HCT116 (cell line): Measurements from ENCODE around the gene CADPS2. TPM values are rescaled to one million over a fixed set of nuclear protein-coding genes. Genes with fewer than 3 reads are reported as not detected.

ENCODE experiments used
- ATAC-seq: fragments of 200-7000 bp; cut with Tn5 transposase; 2 replicates; pipeline ENCODE4 v1.9.1; 2020; ENCODE audit warnings: mild to moderate bottlenecking, moderate library complexity
- BruUV-seq: library from RNA; stranded (reverse); fragments of 400-500 nt; replicated peaks from 2 replicates; lab custom pipeline; 2021; lab: Mats Ljungman, UMichigan
- CTCF ChIA-PET: fragments of 300-600 bp; sonication (Branson Sonifier 250); formaldehyde crosslinking; loops from one replicate; lab custom pipeline; 2021; ENCODE audit warnings: antibody characterized with exemption; lab: Charles Lee
- POLR2A ChIA-PET: fragments of 300-600, 350-600 bp; sonication (Branson Sonifier 250); formaldehyde crosslinking; loops from one replicate; lab custom pipeline; 2021; ENCODE audit warnings: antibody characterized with exemption; lab: Charles Lee
- RAD21 ChIA-PET, 2 experiments: fragments of 300-600 bp; sonication (Branson Sonifier 250); formaldehyde crosslinking; loops; one replicate each; lab custom pipeline; 2023; ENCODE audit warnings: low total read pairs in 2 of 2; ENCODE audit not compliant: uncharacterized antibody in 2 of 2, unreplicated experiment in 2 of 2, low non-redundant PET in 1 of 2; lab: Charles Lee
- DNase-seq: peaks from one replicate; pipeline ENCODE4 v3.0.0-alpha.2; 2010; ENCODE audit warnings: low read depth, low spot score
- H2AFZ ChIP-seq: fragments of 200-600 bp; shearing (Covaris generic), sonication (generic); 2 replicates; pipeline ENCODE4 v1.6.1; 2017; ENCODE audit warnings: low read depth, mixed run types, mixed read lengths, antibody characterized with exemption, low read length; ENCODE audit not compliant: poor library complexity, severe bottlenecking
- H3K27ac ChIP-seq: 2 replicates; pipeline ENCODE4 v1.5.1; 2012; ENCODE audit warnings: low read depth, low read length
- H3K27me3 ChIP-seq: fragments of 200-600 bp; sonication (generic); 2 replicates; pipeline ENCODE4 v1.6.1; 2016; ENCODE audit warnings: mixed run types, low read length, mixed read lengths; ENCODE audit not compliant: insufficient read depth
- H3K36me3 ChIP-seq, 2 experiments: fragments of 200-500 bp in 1 of 2; fragments of 200-600 bp in 1 of 2; sonication (Bioruptor generic) in 1 of 2; sonication (generic) in 1 of 2; 2 replicates each; pipeline versions ENCODE4 v1.5.1 to v1.6.1; 2014 to 2016; ENCODE audit warnings: low read length in 2 of 2, inconsistent platforms in 1 of 2, mixed read lengths in 1 of 2, mixed run types in 1 of 2; ENCODE audit not compliant: insufficient read depth in 2 of 2, control insufficient read depth in 1 of 2
- H3K4me1 ChIP-seq, 2 experiments: fragments of 200-600 bp in 1 of 2; sonication (generic) in 1 of 2; 2 replicates each; pipeline versions ENCODE4 v1.5.1 to v1.6.1; 2012 to 2017; ENCODE audit warnings: low read length in 2 of 2, inconsistent platforms in 1 of 2, mild to moderate bottlenecking in 1 of 2, mixed read lengths in 1 of 2, mixed run types in 1 of 2, moderate library complexity in 1 of 2; ENCODE audit not compliant: insufficient read depth in 2 of 2, control insufficient read depth in 1 of 2
- H3K4me2 ChIP-seq: fragments of 200-600 bp; sonication (generic); 2 replicates; pipeline ENCODE4 v1.6.1; 2017; ENCODE audit warnings: mixed run types, low read length, mixed read lengths
- H3K4me3 ChIP-seq, 2 experiments: fragments of 200-600 bp in 1 of 2; sonication (generic) in 1 of 2; replicated peaks in 1 of 2; 2 replicates each; pipeline ENCODE4 v1.5.1; 2011 to 2016; ENCODE audit warnings: low read length in 2 of 2, control low read depth in 1 of 2, low read depth in 1 of 2, mild to moderate bottlenecking in 1 of 2, mixed read lengths in 1 of 2, mixed run types in 1 of 2
- H3K79me2 ChIP-seq: fragments of 200-600 bp; sonication (generic); 2 replicates; pipeline ENCODE4 v1.6.1; 2017; ENCODE audit warnings: mild to moderate bottlenecking, mixed run types, low read length, moderate library complexity, mixed read lengths; ENCODE audit not compliant: insufficient read depth
- H3K9ac ChIP-seq: fragments of 200-600 bp; sonication (generic); 2 replicates; pipeline ENCODE4 v1.6.1; 2016; ENCODE audit warnings: low read length, mixed read lengths
- H3K9me2 ChIP-seq: fragments of 200-600 bp; sonication (generic), shearing (Covaris generic); 2 replicates; pipeline ENCODE4 v1.6.1; 2017; ENCODE audit warnings: mixed run types, mild to moderate bottlenecking, moderate library complexity; ENCODE audit not compliant: insufficient read depth
- H3K9me3 ChIP-seq, 2 experiments: fragments of 200-500 bp in 1 of 2; fragments of 200-600 bp in 1 of 2; sonication (Bioruptor generic) in 1 of 2; sonication (generic) in 1 of 2; 2 replicates each; pipeline ENCODE4 v1.6.1; 2014 to 2017; ENCODE audit warnings: low read length in 2 of 2, mixed read lengths in 2 of 2, inconsistent platforms in 1 of 2, low read depth in 1 of 2, mild to moderate bottlenecking in 1 of 2, mixed run types in 1 of 2, moderate library complexity in 1 of 2; ENCODE audit not compliant: control insufficient read depth in 1 of 2, insufficient read depth in 1 of 2
- H4K20me1 ChIP-seq: fragments of 200-600 bp; sonication (generic), shearing (Covaris generic); 2 replicates; pipeline ENCODE4 v1.6.1; 2017; ENCODE audit warnings: mixed run types, mild to moderate bottlenecking, moderate library complexity; ENCODE audit not compliant: insufficient read depth
- CBX3 ChIP-seq: IDR thresholded peaks from 2 replicates; pipeline ENCODE4 v1.6.1; 2012; ENCODE audit warnings: low read depth
- CEBPB ChIP-seq: IDR thresholded peaks from 2 replicates; pipeline ENCODE4 v1.6.1; 2012; ENCODE audit warnings: low read depth
- CTCF ChIP-seq, 3 experiments: fragments of 200-600 bp in 1 of 3; sonication (generic) in 1 of 3; IDR thresholded peaks in 2 of 3; conservative IDR thresholded peaks in 1 of 3; 2 replicates each; pipeline ENCODE4 v1.5.1; 2012 to 2017; ENCODE audit warnings: low read depth in 2 of 3, low read length in 2 of 3, antibody characterized with exemption in 1 of 3, borderline replicate concordance in 1 of 3, control low read depth in 1 of 3, mild to moderate bottlenecking in 1 of 3, mixed read lengths in 1 of 3, mixed run types in 1 of 3, moderate library complexity in 1 of 3; ENCODE audit not compliant: insufficient read depth in 1 of 3
- EGR1 ChIP-seq: IDR thresholded peaks from 2 replicates; pipeline ENCODE4 v1.6.1; 2012; ENCODE audit warnings: low read depth
- ELF1 ChIP-seq: IDR thresholded peaks from 2 replicates; pipeline ENCODE4 v1.6.1; 2012; ENCODE audit warnings: low read depth, borderline replicate concordance
- EZH2phosphoT487 ChIP-seq: fragments of 200-600 bp; IDR thresholded peaks from 2 replicates; pipeline ENCODE4 v1.6.1; 2018; ENCODE audit warnings: antibody characterized with exemption, borderline replicate concordance
- JUND ChIP-seq: IDR thresholded peaks from 2 replicates; pipeline ENCODE4 v1.6.1; 2012
- POLR2AphosphoS5 ChIP-seq: IDR thresholded peaks from 2 replicates; pipeline ENCODE4 v1.6.1; 2011; ENCODE audit warnings: mild to moderate bottlenecking, low read depth, low read length, moderate library complexity
- SIN3A ChIP-seq: IDR thresholded peaks from 2 replicates; pipeline ENCODE4 v1.6.1; 2012; ENCODE audit warnings: low read depth
- TCF7L2 ChIP-seq: IDR thresholded peaks from 2 replicates; pipeline ENCODE4 v1.7.0; 2011; ENCODE audit warnings: borderline replicate concordance, inconsistent platforms; ENCODE audit not compliant: insufficient read depth, insufficient read length; ENCODE audit errors: extremely low read depth
- ZFX ChIP-seq: fragments of 450-650 bp; IDR thresholded peaks from 2 replicates; pipeline ENCODE4 v1.6.1; 2017
- ZNF274 ChIP-seq: fragments of 200-500 bp; sonication (Bioruptor generic); IDR thresholded peaks from 2 replicates; pipeline ENCODE4 v1.6.1; 2014; ENCODE audit warnings: mild to moderate bottlenecking, low read depth, low read length, inconsistent platforms
- intact Hi-C: fragments of 100-400 bp; cut with micrococcal nuclease; formaldehyde crosslinking; loops from 2 replicates; pipeline ENCODE4 v1.10.0; 2022
- total RNA-seq: library from RNA; stranded (reverse); gene quantifications from one replicate; pipeline ENCODE4 v1.2.1, GENCODE V29; 2021; ENCODE audit not compliant: unreplicated experiment

Gene CADPS2
- total RNA-seq, 1 experiment from 2014 or later: 7.5 TPM

GRCh38 chr7:122686360-122686878 is 199.8 kb downstream of the CADPS2 start:
- H3K79me2 ChIP-seq: no peaks in the 10 kb centered on the region
- ChIA-PET POLR2A (no interaction called here), RAD21 (no interaction called here), CTCF (no interaction called here)
- DNase-seq: no peak
- no peaks in the 10 kb centered on the region for H4K20me1 ChIP-seq
- H3K4me1 ChIP-seq: no peaks in the 10 kb centered on the region; a peak in 1 of 4 replicates
- intact Hi-C loops: no loop called here
- H2AFZ ChIP-seq: no peak overlapping the region
- ATAC-seq: no peak
- no peak overlapping the region for H3K27ac ChIP-seq
- no peaks in the 10 kb centered on the region for H3K36me3 ChIP-seq
- no peaks in the 10 kb centered on the region for H3K9me3 ChIP-seq
- no TSS peak for BruUV-seq
- no peak overlapping the region for H3K4me3 ChIP-seq
- H3K27me3 ChIP-seq: no peaks in the 10 kb centered on the region
- no peak for TF ChIP-seq ZNF274
- TF ChIP-seq TCF7L2: no peak
- TF ChIP-seq EGR1: no peak
- no peak for TF ChIP-seq EZH2phosphoT487
- no peak for TF ChIP-seq SIN3A
- TF ChIP-seq CBX3: no peak
- no peak for TF ChIP-seq ELF1
- TF ChIP-seq CEBPB: no peak
- TF ChIP-seq ZFX: no peak
- no peak for TF ChIP-seq JUND
- no peak for TF ChIP-seq POLR2AphosphoS5
- TF ChIP-seq CTCF (IDR thresholded peaks at IDR 0.05 in 2 of 3, conservative IDR thresholded peaks at IDR 0.05 in 1 of 3; ENCODE audit: borderline replicate concordance in 1 of 3, insufficient read depth in 1 of 3, low read depth in 2 of 3, low read length in 2 of 3): no peak
- H3K4me2 ChIP-seq: no peak overlapping the region
- no peak overlapping the region for H3K9ac ChIP-seq
- no peaks in the 10 kb centered on the region for H3K9me2 ChIP-seq
